GM12892 (cell line): ENCODE measurements around the gene MAGEB17.
"Not testable (repeated sequence)": the region's sequence is repeated elsewhere in the genome, so short reads cannot be mapped to it uniquely, and the experiment has no call there.

ENCODE experiments used
- DNase-seq: peaks from one replicate; pipeline ENCODE4 v3.0.0; 2011; ENCODE audit not compliant: insufficient read length
- FAIRE-seq: peaks from 2 replicates; lab custom pipeline; 2011; peaks lifted over from hg19 to GRCh38; lab: Jason Lieb, UNC
- POLR2A ChIP-seq: IDR thresholded peaks from 2 replicates; pipeline ENCODE4 v1.6.1; 2011; ENCODE audit warnings: low read depth, low read length, control low read depth
- POLR2AphosphoS5 ChIP-seq: IDR thresholded peaks from 2 replicates; pipeline ENCODE4 v1.6.1; 2011; ENCODE audit warnings: low read depth, low read length, control low read depth
- TAF1 ChIP-seq: IDR thresholded peaks from 2 replicates; pipeline ENCODE4 v1.6.1; 2011; ENCODE audit warnings: low read depth, mild to moderate bottlenecking, control low read depth, low read length, borderline replicate concordance

The MAGEB17 gene

DNA sequence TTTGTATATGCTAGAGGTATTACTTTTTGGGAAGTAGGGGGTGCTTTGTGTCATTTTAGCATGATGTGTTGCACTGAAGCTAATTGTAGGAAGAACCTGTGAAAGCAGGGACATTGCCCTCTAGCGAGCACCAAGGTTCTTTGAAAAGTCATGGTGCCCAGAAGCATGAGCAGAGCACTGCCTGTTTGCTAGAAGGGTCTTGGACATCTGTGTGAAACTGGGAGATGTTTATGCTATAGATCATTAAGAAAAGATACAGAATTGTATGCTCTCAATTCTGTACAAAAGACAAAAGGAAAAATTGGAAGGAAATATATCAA is 29.2 kb upstream of the MAGEB17 start:
- DNase-seq (no peak), FAIRE-seq (no peak)
- TF ChIP-seq TAF1 = no peak
- TF ChIP-seq POLR2AphosphoS5 = no peak
- TF ChIP-seq POLR2A = no peak

GRCh38 chrX:16140448-16140847 is 26.8 kb upstream of the MAGEB17 start:
- DNase-seq (no peak), FAIRE-seq (peak; percentile 38)
- TF ChIP-seq TAF1 (no peak), POLR2AphosphoS5 (no peak), POLR2A (no peak)

GRCh38 chrX:16140983-16141382 is 26.3 kb upstream of the MAGEB17 start:
- no peak for DNase-seq
- TF ChIP-seq TAF1 (no peak), POLR2AphosphoS5 (no peak), POLR2A (no peak)
- FAIRE-seq = peak; percentile 50

GRCh38 chrX:16141422-16142245 is 25.6 kb upstream of the MAGEB17 start:
- DNase-seq (no peak), FAIRE-seq (no peak)
- TF ChIP-seq POLR2A (no peak), POLR2AphosphoS5 (no peak), TAF1 (no peak)

- no peak for FAIRE-seq
- TF ChIP-seq TAF1 (no peak), POLR2A (no peak)
- no peak for DNase-seq
Measured at GRCh38 chrX:16142246-16142558, 25.1 kb upstream of the MAGEB17 start.

DNA sequence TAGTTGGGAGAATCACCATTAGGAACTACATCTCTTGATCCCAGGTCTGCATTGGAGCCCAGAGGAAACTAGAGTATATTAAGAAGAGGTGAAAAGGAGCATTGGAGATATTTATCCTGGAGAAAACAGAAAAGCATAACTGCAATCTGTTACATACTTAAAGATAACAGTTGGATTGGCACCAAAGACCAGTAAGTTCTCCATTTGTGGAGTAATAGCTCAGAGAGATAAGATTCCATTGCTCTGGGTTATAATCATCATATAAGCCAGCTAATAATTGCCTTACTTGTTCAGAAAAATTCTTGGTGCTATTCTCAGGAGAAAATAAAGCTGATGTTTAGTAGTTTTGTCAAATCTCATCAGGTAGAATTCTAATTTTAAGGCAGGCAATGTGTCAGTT is 23.3 kb upstream of the MAGEB17 start:
- DNase-seq (no peak), FAIRE-seq (peak; percentile 24)
- TF ChIP-seq POLR2AphosphoS5 = no peak

- no peak for TF ChIP-seq POLR2AphosphoS5
- DNase-seq (no peak), FAIRE-seq (no peak)
Measured at GRCh38 chrX:16144420-16144819, 22.9 kb upstream of the MAGEB17 start.

- not testable (repeated sequence) for DNase-seq, FAIRE-seq
Measured at GRCh38 chrX:16145093-16145492, 22.2 kb upstream of the MAGEB17 start.

DNA sequence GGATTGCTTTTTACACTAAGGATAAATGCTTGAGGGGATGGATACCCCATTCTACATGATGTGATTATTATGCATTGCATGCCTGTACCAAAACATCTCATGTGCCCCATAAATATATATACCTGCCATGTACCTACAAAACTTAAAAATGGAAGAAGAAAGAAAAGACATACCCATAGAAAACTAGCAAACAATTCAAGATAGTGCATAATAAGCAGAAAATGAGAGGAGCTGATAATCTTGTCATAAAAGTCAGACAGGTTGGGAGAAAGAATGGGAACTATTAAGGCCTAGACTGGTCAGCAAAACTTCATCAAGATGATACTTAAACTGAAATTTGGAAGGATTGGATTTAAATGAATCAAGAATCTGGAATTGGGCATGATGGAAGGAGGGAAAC is 21.6 kb upstream of the MAGEB17 start:
- FAIRE-seq = no peak
- no peak for TF ChIP-seq POLR2A
- TF ChIP-seq TAF1 = no peak
- no peak for TF ChIP-seq POLR2AphosphoS5
- no peak for DNase-seq

DNA sequence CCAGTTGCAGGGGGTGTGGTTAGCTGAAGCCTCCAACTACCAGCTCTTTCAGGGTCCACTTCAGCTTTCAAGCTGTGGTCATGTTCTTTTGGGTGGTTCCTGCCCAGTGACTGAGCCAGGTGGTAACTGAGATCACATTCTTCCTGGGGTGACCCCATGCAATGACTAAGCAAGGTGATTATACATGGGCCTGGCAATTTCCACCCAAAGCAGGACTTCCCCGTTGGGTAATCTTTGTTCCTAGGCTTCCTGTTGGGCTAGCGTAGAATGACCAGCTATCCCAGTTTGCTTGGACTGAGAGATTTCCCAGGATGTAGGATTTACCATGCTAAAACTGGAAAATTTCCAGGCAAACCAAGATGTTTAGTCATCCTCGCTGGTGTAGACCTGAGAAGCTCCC is 18.4 kb upstream of the MAGEB17 start:
- FAIRE-seq (no peak), DNase-seq (no peak)
- TF ChIP-seq TAF1 (no peak), POLR2A (no peak), POLR2AphosphoS5 (no peak)

DNA sequence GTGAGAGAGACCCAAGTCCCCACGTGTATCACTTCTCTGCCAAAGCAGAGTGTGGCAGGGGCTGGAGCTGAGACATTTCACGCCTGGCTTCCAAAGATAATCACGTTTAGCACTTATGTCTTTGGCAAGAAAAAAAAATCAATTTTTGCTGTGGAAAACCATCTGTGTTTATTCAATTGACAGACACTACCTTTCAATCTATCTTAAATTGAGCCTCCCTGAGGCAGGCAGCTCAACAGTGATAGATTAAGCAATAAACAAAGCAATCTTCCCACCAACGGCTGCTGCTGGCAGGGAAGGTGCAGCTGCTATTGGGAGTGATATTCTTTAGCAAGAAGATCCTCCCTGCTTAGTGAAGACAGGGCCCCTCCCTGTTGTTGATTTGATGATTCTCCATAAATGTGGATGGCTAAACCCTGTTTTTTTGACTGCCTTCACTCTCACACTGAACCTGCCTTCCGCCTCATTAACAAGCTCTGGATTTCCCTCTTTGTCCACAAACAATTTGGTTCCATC is 11.6 kb upstream of the MAGEB17 start:
- DNase-seq = no peak
- FAIRE-seq = no peak
- no peak for TF ChIP-seq POLR2A
- no peak for TF ChIP-seq TAF1
- TF ChIP-seq POLR2AphosphoS5 = no peak

DNA sequence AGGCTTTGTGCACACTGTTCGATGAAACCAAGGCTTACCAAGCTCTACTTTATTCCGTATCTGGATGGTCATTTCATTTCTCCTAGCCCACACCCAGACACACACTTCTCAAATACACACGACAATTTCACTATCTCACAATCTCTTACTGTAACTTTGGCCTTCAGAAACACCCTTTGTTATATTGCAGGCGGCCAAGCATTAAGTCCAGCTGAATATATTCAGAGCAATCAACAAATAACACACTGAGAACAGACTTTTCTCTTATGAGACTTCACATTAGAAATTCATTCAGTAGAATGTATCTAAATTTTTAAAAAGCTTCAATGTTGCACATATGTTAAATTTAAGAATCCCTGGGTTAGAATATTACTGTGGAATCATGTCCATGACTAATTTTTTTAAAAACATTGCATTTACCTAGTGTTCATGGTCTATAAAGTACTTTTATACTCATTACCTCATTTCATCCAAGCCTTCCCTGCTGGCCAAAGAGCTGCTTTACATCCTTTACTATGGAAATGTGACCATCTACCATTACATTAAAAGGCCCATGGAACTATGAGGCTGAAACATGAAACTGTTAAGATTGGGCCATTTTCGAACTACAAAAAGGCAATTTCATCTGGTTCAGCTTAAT is 10.5 kb upstream of the MAGEB17 start:
- TF ChIP-seq TAF1 (no peak), POLR2A (no peak), POLR2AphosphoS5 (no peak)
- DNase-seq (no peak), FAIRE-seq (no peak)
